ENCODE results near the gene C1QL4.
A peak's percentile ranks its signal among the peaks of the same experiment; 100 is the strongest.
"Not testable (repeated sequence)": the region's sequence is repeated elsewhere in the genome, so short reads cannot be mapped to it uniquely, and the experiment has no call there.

Gene C1QL4

DNA sequence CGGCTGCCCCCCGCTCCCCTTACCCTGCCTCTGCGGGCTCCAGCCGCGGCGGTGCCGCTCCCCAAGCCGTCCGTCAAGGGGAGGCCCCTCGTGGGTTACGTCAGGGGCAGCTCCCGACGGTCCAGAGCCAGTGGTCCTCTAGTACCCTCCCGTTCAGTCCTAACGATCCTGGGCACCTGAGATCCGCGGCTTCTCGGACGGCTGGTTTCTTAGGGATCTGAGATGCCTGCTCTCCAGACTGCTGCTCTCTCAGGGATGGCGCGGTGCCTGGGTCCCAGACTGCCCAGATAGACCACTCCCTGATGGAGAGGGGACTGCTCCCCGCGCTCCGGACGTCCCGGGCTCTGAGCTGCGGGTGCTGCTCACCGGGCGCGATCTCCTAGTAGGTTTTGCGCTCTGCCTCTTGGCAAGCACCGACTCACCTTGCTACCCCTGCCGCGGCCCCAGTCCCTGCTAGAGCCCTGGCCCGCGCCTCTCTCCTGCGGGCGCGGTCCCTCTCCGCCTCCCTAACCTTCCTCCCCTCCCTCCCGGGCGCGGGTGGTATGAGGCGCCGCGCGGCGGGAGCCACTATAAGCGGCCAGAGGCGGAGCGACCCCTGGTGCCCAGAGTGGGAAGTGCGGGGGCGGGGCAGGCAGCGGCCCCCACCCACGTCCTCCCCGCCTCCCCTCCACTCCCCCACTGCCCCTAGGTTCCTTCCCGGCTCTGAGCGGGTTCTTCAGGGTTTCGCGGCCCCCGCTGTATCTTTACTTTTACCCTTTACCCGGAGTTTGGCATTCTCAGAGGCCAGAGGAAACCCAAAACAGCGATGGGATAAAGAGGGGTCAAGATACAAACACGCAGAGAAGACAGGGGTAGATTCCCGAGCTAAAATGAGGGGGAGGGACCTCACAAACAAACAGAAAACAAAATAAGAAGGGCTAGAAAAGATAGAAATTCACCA lies at the start of gene C1QL4:
C1QL4 (minus strand) TSS at position 544 of the 940 bp plus-strand sequence. CDS start 711 bp downstream, outside the sequence.
- DNase-seq (ENCODE audit: low spot score), result peak; percentile 94

DNA sequence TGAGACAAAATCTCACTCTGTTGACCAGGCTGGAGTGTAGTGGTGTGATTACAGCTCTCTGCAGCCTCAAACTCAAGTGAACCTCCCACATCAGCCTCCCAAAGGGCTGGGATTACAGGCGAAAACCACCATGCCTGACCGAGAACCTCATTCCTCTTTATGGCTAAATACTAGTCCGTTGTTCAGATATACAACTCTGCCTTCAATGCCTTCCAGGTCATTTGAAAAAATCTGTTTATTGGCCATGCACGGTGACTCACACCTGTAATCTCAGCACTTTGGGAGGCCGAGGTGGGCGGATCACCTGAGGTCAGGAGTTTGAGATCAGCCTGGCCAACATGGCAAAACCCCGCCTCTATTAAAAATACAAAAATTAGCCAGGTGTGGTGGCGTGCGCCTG lies 43.2 kb upstream of the C1QL4 start:
- DNase-seq (ENCODE audit: low spot score), result not testable (repeated sequence)

DNA sequence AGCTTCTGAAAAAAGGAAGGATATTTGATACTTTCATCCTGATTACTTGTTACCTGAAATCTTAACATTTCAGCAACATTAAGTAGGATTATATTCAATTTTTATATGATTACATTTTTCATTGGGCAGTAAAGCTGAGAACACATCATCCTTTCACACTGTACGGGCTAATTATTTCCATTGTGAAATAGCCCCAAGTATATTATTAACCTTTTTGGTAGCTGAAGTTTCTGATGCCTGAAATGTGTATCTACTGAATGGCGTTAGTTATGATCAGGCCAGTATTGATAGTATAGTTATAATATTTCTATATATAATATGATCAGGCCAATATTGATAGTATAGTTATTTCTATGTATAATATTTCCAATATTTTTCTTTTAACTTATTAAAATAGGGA lies 40.4 kb upstream of the C1QL4 start:
- no peak for DNase-seq (ENCODE audit: low spot score)

DNA sequence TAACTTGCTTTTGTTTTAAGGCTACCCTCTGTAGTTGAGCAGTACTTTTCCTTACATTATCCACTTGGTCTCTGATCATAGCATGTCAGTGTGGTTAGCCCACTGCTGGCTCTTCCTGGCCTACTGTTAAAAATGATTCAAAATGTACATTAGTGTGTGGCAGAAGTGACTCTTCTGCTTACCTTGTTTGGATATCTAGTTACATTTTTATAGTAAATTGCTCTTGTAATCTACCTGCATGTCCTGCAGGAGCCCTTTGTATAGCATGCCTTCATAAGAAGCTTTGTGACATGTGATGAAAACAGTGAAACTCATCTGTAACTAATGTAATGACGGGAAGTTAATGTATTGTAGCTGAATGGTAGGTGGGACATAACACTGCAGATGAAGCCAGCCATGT lies 38.4 kb upstream of the C1QL4 start:
- DNase-seq (ENCODE audit: low spot score), result no peak

DNA sequence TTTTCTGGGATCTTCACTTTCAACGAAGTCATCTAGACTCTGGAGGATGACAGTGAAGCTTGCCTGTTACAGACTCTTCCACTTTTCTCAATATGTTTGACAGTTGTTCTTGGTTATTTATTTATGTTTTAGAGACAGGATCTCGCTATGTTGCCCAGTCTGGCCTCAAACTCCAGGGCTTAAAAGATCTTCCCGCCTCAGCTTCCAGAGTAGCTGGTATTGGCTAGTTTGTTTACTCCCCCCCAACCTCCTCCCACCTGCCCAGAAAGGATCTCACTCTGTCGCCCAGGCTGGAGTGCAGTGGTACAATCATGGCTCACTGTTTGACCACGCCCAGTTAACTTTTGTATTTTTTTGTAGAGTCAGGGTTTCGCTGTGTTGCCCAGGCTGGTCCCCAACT lies 33.6 kb upstream of the C1QL4 start:
- no peak for DNase-seq (ENCODE audit: low spot score)

DNA sequence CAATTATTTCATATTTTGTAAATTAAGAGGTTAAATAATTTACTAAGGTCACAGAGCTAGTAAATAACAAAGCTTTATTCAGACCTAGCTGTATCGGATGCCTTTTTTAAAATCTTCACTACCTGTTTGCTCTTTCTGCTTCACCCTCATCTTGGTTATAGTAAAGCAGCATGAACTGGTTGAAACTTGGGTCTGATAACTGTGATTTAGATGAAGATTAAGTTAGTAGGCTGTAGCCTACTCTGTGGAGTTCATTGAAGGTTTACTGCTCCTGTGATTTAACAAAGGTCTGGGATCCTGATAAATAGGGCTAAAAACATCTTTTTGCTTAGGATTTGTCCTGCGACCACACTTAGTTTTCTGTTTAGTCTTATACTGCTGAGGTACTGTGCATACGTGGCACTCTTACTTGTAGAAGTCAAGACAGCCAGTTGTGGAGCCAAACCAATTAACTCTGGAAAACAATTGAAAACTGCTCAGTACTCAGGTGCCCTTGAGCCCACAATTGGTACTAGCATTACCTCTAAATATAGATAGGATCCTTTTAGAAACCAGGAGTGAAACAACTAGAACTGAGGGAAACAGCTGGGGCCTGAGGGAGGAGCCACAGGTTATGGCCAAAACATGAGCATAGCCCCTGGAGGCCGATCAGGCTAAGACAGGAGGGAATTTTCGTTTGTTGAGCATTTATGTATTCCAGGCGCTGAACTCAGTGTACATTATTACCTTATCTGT lies 32.6 kb upstream of the C1QL4 start:
- DNase-seq (ENCODE audit: low spot score), result peak; percentile 39

DNA sequence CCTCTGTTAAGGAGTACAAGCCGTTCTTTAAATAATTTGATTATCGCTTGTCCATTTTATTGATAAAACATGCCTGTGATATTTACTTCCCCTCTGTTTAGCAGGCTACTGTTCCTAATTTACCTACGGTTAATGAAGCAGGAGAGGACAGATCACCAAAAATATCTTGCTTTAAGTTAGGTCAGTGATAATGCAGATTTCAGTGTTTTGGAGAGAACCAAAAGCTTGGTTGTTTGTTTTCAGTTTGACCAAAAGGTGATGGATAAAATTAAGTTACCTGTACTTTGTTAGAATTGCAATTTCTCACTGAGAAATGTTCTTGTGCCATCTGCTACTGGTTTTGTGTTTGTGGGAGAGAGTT lies 31.2 kb upstream of the C1QL4 start:
- DNase-seq (ENCODE audit: low spot score), result no peak

DNA sequence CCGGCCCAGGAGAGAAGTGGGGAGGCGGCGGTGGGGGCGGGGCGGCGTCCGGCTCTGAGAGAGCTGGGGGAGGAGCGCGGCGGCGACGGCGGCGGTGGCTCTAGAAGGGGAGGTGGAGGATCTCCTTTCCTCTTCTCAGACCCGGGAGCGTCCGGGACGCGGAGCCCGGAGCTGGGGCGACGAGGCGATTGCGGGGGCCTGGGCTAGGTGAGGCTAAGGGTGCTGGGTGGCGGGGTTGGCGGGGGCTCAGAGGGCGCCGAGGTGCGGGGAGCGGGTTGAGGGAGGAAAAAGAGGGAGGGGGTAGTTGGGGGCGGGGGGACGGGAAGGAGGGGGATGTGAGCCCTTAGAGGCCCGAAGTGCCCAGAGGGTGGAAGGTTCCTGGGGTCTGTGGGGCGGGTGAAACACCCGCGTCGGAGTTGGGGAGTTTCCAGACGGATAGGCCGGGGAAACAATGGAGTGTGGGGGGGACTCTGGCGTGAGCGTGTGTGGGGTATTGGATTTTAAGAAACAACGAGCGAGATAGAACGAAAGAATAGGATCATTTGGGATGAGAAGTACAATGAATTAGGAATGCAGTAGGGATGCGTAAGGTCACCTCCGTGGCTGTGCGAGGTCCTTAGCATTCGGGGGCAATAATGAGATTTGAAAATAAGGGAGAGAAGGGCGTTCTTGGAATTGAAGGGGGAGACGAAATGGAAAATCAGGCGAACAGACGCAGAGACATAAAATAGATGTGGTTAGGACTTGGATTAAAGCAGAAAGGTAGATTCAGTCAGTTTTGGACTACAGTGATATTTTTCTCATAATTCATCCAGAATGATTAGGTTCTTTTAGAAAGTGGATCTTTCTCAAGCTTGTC lies 30.6 kb upstream of the C1QL4 start, which contains the start of gene SPATS2:
SPATS2 (plus strand) TSS at position 82 of the 859 bp plus-strand sequence. CDS start 93,551 bp downstream, outside the sequence.
- DNase-seq (ENCODE audit: low spot score), result no peak

DNA sequence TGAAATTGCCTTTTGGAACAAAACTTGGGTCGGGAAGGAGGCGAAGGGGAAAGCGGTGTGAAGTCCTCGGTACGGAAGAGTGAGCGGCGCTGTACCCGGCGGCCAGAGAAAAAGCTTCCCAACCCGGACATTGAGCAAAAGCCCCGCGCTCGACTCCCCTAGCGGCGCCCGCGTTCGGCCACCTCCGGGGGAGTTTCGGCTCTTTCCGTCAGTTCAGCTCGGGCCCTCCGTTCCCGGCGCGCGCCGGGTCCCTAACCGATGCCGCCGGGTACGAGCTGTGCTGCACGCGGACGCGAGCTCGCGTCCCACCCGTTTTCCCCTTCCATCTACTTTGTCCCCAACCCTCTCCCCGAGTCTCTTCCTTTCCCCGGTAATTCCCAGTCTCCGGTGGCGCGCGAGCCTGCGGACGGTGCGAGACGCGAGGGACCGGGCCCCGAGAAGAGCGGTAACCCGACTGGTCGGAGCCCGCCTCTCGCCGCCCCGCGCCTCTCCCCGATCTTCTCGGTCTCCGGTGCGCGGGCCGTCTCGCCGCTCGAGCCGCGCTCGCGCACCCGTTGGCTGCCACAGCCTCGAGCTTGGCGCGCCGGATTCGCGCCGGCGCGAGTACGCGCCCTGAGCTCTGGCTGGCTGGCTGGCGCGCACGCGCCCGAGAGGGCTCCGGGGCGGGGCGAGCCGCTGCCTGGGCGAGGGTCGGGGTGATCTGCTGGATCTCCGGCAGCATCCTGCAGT lies 29.8 kb upstream of the C1QL4 start:
- peak; percentile 98 for DNase-seq (ENCODE audit: low spot score)

DNA sequence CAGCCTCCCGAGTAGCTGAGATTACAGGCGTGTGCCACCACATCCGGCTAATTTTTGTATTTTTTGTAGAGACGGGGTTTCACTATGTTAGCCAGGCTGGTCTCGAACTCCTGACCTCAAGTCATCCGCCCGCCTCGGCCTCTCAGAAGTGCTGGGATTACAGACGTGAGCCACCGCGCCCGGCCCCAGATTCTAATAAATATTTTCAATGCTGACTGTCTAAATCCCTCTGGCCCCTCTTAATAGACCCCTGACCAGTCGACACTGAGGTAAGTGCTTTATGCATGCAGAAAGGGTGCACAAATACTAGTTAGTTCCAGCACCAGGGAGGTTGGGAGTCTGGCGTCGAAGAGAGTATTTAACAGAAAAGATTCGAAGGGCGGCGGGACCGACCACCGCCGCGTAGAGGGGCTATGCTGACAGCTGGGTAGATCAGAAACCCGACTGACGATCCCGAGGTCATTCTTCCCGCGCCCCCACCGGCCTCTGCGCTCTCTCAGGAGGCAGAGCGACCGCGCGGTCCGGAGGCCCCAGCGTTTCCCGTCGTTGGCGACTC lies 29.2 kb upstream of the C1QL4 start:
- DNase-seq (ENCODE audit: low spot score), result no peak

DNA sequence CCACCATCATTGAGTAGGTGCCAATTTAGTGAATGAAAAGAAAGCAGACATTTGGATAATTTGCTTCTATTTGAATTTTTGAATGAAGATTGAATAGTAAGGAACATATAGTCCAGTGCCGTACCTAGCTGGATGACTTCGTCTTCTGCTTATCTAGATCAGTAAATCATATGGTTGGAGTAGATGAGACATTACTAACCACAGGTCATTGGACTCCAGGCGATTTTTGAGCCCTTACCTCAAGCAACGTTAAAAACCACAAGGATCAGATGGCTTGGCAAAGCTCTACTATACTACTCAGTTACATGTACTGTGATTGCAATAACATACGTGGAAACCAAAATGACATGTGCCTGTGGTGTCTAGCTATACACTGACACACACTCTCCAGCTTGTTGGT lies 28.6 kb upstream of the C1QL4 start:
- DNase-seq (ENCODE audit: low spot score), result no peak

DNA sequence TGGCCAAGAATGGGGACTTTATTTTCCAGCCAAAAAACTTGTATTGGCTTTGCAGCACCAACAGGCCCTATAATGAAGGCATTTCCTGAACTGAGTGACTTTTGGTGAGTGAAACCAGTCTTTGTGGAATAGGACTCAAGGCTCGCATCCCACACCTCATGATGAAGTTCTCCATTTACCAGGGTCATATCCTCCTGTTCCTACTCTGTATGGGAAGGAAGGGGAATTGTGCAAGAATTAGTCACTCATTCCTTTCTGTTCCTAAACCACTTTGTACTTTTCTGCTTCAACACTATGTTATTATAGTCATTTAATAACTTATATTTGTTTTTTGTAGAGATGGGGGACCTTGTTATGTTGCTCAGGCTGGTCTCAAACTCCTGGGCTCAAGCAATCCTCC lies 28.0 kb upstream of the C1QL4 start:
- DNase-seq (ENCODE audit: low spot score), result no peak

DNA sequence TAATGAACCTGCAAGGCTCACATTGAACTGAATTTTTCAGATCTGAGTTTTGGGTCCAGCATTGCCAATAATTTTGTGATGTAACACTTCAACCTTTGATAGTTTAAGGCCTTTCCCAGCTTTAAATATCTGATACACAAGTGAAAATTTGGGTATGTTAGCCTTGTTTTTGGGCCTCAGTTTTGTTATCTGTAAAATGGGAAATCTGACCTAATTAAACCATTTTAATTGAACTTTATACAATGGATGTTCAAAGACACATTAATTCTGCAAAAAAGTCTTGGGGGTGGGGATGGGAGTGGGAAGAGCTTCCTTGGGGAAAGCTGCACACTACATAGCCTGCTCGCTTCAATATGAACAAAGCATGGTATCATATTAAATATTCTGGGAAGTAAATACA lies 25.1 kb upstream of the C1QL4 start:
- no peak for DNase-seq (ENCODE audit: low spot score)

DNA sequence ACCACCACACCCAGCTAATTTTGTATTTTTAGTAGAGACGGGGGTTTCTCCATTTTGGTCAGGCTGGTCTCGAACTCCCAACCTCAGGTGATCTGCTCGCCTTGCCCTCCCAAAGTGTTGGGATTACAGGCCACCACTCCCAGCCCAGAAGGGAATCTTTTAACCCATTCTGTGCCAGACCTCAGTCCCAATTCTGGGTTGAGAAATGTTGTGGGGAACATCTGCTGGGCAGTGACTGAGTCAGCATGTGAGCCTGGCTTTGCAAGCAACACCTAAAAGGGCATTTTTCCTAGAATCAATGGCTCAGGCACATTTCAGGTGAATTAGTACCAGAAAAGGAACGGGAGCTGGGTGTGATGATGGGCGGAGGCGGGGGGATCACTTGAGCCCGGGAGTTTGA lies 22.7 kb upstream of the C1QL4 start:
- DNase-seq (ENCODE audit: low spot score), result no peak

DNA sequence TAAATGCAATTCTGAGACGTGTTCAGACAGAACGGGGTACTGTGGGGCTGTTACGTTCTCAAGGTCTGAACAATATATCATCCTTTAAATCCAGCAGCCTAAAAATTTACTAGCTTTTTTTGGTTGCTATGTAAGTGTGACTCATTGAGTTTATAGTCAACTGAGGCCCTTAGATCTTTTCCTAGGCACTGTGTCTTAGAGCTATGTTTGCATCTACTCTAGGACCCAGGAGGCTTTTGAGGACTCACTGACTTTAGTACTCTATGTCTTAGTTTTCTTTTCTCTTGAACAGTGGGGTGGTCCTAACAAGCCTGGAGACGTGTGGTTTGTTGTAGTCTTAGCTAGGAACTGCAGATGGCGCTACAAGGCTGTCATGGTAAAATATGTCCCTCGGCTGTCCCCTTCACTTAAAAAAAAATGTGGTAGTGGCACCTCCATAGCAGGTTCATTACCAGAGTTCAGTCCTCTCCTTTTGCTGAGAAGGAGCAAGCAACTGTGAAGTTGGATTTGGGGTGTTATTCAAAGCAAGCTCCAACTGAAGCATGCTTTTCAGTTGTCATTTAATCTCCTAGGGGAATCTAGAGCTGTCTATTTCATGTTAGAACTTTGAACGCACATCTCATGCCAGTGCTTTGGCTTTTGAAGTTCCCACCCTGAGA lies 21.6 kb upstream of the C1QL4 start:
- DNase-seq (ENCODE audit: low spot score), result peak; percentile 81

DNA sequence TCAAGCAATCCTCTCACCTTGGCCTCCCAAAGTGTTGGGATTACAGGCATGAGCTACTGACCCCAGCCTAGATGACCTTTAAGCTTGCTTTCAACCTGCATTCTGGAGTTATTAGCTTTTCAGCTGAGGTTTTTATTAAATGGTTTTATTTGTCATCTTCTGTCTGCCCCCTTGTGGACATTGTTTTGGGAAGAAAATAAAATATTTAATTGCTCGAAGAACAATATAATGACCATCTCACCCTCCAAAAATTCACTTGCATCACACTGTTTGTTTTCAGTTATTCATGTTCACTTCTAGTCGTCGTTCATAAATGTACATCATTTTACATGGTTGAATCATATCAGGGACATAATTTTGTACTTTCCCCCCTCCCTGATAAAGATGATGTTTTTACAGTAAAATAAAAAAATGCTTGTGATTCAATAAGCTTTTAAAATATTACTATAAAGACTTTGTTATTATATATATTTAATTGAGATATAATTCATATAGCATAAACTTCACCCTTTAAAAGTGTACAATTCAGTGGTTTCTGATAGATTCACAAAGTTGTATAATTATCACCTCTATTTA lies 20.2 kb upstream of the C1QL4 start:
- DNase-seq (ENCODE audit: low spot score), result no peak

DNA sequence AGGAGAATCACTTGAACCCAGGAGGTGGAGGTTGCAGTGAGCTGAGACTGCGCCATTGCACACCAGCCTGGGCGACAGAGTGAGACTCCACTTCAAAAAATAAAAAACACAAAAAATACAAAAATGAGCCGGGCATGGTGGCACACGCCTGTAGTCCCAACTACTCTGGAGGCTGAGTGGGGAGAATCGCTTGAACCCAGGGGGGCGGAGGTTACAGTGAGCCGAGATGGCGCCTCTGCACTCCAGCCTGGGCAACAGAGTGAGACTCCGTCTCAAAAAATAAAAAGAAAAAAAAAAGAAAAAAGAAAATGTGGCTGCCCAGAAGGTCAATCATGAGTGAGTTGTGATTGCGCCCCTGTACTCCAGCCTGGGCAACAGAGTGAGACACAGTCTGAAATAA lies 18.9 kb upstream of the C1QL4 start:
- no peak for DNase-seq (ENCODE audit: low spot score)

DNA sequence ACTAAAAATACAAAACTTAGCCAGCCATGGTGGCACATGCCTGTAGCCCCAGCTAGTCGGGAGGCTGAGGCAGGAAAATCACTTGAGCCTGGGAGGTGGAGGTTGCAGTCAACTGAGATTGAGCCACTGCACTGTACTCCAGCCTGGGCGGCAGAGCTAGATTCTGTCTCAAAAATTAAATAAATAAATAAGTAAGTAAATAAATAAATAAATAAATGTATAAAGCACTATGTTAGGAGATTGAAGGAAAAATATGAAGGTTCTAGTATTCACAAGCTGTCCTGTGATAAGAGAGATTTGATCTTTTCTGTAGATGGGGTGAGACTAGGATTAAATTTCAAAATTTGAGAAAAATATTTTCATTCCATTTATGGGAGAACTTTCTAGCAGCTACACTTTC lies 15.4 kb upstream of the C1QL4 start:
- no peak for DNase-seq (ENCODE audit: low spot score)

DNA sequence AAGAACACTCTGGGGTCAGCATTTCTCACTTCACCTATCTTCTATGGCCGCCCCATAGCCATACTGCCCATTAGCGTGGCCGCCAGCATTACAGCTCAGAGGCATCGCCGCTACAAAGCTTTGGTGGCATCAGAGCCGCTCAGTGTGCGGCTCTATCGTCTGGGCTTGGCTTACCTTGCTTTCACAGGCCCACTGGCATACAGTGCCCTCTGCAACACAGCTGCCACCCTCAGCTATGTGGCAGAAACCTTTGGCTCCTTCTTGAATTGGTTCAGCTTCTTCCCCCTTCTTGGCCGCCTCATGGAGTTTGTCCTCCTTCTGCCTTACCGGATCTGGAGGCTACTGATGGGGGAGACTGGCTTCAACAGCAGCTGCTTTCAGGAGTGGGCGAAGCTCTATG lies 12.3 kb upstream of the C1QL4 start:
- no peak for DNase-seq (ENCODE audit: low spot score)

DNA sequence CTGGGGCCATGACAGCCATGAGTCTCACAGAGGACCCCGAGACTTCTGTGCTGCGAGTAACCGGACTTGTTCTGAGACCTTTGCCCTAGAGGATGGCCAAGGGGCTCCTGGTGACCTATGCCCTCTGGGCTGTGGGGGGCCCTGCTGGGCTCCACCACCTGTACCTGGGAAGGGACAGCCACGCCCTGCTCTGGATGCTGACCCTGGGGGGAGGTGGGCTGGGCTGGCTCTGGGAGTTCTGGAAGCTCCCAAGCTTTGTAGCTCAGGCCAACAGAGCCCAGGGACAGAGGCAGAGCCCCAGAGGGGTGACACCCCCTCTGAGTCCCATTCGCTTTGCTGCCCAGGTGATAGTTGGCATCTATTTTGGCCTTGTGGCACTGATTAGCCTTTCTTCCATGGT lies 11.8 kb upstream of the C1QL4 start:
- DNase-seq (ENCODE audit: low spot score), result no peak

All from iPS-NIHi11 (cell line).